WTC11 (cell line): Measurements from ENCODE around the gene ANKFN1. TPM values are rescaled to one million over a fixed set of nuclear protein-coding genes. Genes with fewer than 3 reads are reported as not detected.

ENCODE experiments used
- ATAC-seq: fragments of 200-7000 bp; cut with Tn5 transposase; 2 replicates; pipeline ENCODE4 v1.10.0; 2021; ENCODE audit warnings: mild to moderate bottlenecking, moderate library complexity
- CTCF ChIA-PET: fragments of 300-600 bp; sonication (Branson Sonifier 250); formaldehyde crosslinking; loops from one replicate; lab custom pipeline; 2021; ENCODE audit warnings: antibody characterized with exemption; lab: Charles Lee
- POLR2A ChIA-PET: fragments of 350-600 bp; sonication (Branson Sonifier 250); formaldehyde crosslinking; loops from one replicate; lab custom pipeline; 2021; ENCODE audit warnings: antibody characterized with exemption; lab: Charles Lee
- DNase-seq: peaks from one replicate; pipeline ENCODE4 v3.0.0; 2021; ENCODE audit warnings: low spot score
- H3K27ac Mint-ChIP-seq: 2 replicates; pipeline ENCODE4 v1.8.0; 2021; ENCODE audit warnings: mixed read lengths
- H3K27me3 Mint-ChIP-seq: 2 replicates; pipeline ENCODE4 v1.8.0; 2021; ENCODE audit warnings: low read depth, mild to moderate bottlenecking, moderate library complexity, mixed read lengths
- H3K36me3 Mint-ChIP-seq: 2 replicates; pipeline ENCODE4 v1.8.0; 2021; ENCODE audit warnings: mixed read lengths
- H3K4me1 Mint-ChIP-seq: 2 replicates; pipeline ENCODE4 v1.8.0; 2022; ENCODE audit warnings: mixed read lengths
- H3K4me3 Mint-ChIP-seq: 2 replicates; pipeline ENCODE4 v1.8.0; 2021; ENCODE audit warnings: mild to moderate bottlenecking, moderate library complexity, mixed read lengths
- H3K9me3 Mint-ChIP-seq: 2 replicates; pipeline ENCODE4 v1.8.0; 2021; ENCODE audit warnings: mixed read lengths
- AFF4 ChIP-seq: sonication (generic); formaldehyde crosslinking; IDR thresholded peaks from 2 replicates; pipeline ENCODE4 v1.8.1; 2023; ENCODE audit warnings: mild to moderate bottlenecking, missing genetic modification reagents, borderline replicate concordance
- CTCF ChIP-seq: fragments of 200-600 bp; IDR thresholded peaks from 2 replicates; pipeline ENCODE4 v1.8.0; 2022; ENCODE audit warnings: antibody characterized with exemption
- ELF4 ChIP-seq: sonication (generic); formaldehyde crosslinking; IDR thresholded peaks from 2 replicates; pipeline ENCODE4 v1.8.1; 2022; ENCODE audit warnings: low read depth, mild to moderate bottlenecking, moderate library complexity, missing genetic modification reagents
- GRHL2 ChIP-seq: fragments of 250-450 bp; sonication (Bioruptor Pico); IDR thresholded peaks from 2 replicates; pipeline ENCODE4 v1.8.0; 2022; ENCODE audit warnings: mild to moderate bottlenecking, moderate library complexity; ENCODE audit not compliant: insufficient replicate concordance, severe bottlenecking
- GTF2I ChIP-seq: fragments of 250-450 bp; sonication (Bioruptor Pico); conservative IDR thresholded peaks from 2 replicates; pipeline ENCODE4 v1.4.0; 2021; ENCODE audit warnings: mild to moderate bottlenecking
- HMGXB4 ChIP-seq: sonication (generic); formaldehyde crosslinking; IDR thresholded peaks from 2 replicates; pipeline ENCODE4 v1.8.1; 2023; ENCODE audit warnings: mild to moderate bottlenecking, moderate library complexity, missing genetic modification reagents
- MAX ChIP-seq: sonication (generic); formaldehyde crosslinking; IDR thresholded peaks from 2 replicates; pipeline ENCODE4 v1.8.0; 2022; ENCODE audit warnings: mild to moderate bottlenecking, missing genetic modification reagents
- MLX ChIP-seq: sonication (generic); formaldehyde crosslinking; IDR thresholded peaks from 2 replicates; pipeline ENCODE4 v1.8.1; 2023; ENCODE audit warnings: mild to moderate bottlenecking, missing genetic modification reagents, moderate library complexity
- MYBL2 ChIP-seq: sonication (generic); formaldehyde crosslinking; IDR thresholded peaks from 2 replicates; pipeline ENCODE4 v1.8.1; 2023; ENCODE audit warnings: mild to moderate bottlenecking, moderate library complexity, missing genetic modification reagents
- NFE2L1 ChIP-seq: sonication (generic); formaldehyde crosslinking; IDR thresholded peaks from 2 replicates; pipeline ENCODE4 v1.8.1; 2023; ENCODE audit warnings: missing genetic modification reagents
- NFYB ChIP-seq: sonication (generic); formaldehyde crosslinking; conservative IDR thresholded peaks from 2 replicates; pipeline ENCODE4 v1.8.0; 2022; ENCODE audit warnings: low read depth, missing genetic modification reagents
- USF2 ChIP-seq: sonication (generic); formaldehyde crosslinking; IDR thresholded peaks from 2 replicates; pipeline ENCODE4 v1.8.1; 2023; ENCODE audit warnings: mild to moderate bottlenecking, missing genetic modification reagents, moderate library complexity
- ZNF219 ChIP-seq: sonication (generic); formaldehyde crosslinking; IDR thresholded peaks from 2 replicates; pipeline ENCODE4 v1.8.0; 2023; ENCODE audit warnings: missing genetic modification reagents, mild to moderate bottlenecking, borderline replicate concordance
- ZNF263 ChIP-seq: sonication (generic); formaldehyde crosslinking; IDR thresholded peaks from 2 replicates; pipeline ENCODE4 v1.8.1; 2022; ENCODE audit warnings: low read depth, mild to moderate bottlenecking, moderate library complexity, missing genetic modification reagents
- ZNF532 ChIP-seq: fragments of 250-450 bp; sonication (Bioruptor Pico); IDR thresholded peaks from 2 replicates; pipeline ENCODE4 v1.9.0; 2021; ENCODE audit warnings: mild to moderate bottlenecking, borderline replicate concordance
- total RNA-seq: library from RNA; stranded (reverse); gene quantifications from 3 replicates; pipeline ENCODE4 v1.2.3, GENCODE V29; 2021

The ANKFN1 gene
- total RNA-seq, 1 experiment from 2014 or later, result 0.24 TPM

- TF ChIP-seq ZNF219 (CRISPR knock-in tag) (no peak), USF2 (CRISPR knock-in tag) (no peak), GRHL2 (CRISPR knock-in tag) (no peak), MAX (no peak), NFE2L1 (CRISPR knock-in tag) (no peak), MYBL2 (no peak), ELF4 (CRISPR knock-in tag) (no peak), GTF2I (no peak), MLX (CRISPR knock-in tag) (no peak)
Measured at GRCh38 chr17:56514264-56514663, 361.0 kb downstream of the ANKFN1 start (continued).

GRCh38 chr17:56514899-56515298 lies 361.6 kb downstream of the ANKFN1 start:
- ATAC-seq, result no peak
- ChIA-PET CTCF (interaction anchor here (0.8 to 2.2 kb wide), 2 partner anchors 15 to 63 kb away, joined by 3 to 7 read pairs; no protein-coding TSS in a partner anchor), POLR2A (no interaction called here)
- Mint-ChIP-seq H3K27me3 (no peaks in the 10 kb centered on the region), H3K4me1 (no peaks in the 10 kb centered on the region), H3K9me3 (no peaks in the 10 kb centered on the region), H3K4me3 (no peak overlapping the region), H3K36me3 (no peaks in the 10 kb centered on the region), H3K27ac (no peak overlapping the region)
- TF ChIP-seq CTCF (no peak), ZNF532 (CRISPR knock-in tag) (no peak), HMGXB4 (no peak), AFF4 (CRISPR knock-in tag) (no peak), NFYB (CRISPR knock-in tag) (no peak), ZNF263 (CRISPR knock-in tag) (no peak), USF2 (CRISPR knock-in tag) (no peak)
- DNase-seq, result no peak
